ENCODE measurements around the gene SUSD3.

The SUSD3 gene

DNA sequence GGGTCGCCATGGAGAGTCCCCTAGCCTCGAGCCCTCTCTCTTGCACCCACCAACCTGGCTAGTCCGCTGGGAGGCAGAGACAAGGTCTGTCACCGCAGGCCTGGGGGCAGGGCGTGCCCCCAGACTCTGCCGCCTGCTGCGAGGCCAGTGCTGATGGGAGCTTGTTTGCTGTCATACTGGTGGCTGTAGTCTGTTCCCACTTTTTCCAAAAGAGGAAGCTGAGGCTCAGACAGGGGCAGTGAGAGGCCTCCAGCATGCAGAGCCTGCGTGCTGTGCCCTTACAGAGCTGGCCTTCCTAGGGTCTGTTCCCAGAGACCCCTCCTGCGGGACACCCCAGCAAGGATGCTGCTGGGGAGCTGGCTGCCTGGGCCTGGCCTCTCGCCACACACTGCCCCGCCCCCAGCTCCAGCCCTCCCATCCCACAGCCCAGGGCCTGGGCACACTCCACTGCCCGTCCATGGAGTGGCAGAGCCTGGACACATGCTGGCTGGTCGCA lies 21.0 kb upstream of the SUSD3 start:
- no peak for TF ChIP-seq GABPA (IDR thresholded peaks at IDR 0.05; ENCODE audit: low read depth)
- TF ChIP-seq SPI1 (IDR thresholded peaks at IDR 0.05; ENCODE audit: borderline replicate concordance, low read depth), result peak; percentile 75; the same call in 1 of the 2 replicates
- Histone ChIP-seq H3K27ac (replicated peaks) (peak overlapping the region; percentile 87), H3K27me3 (ENCODE audit: insufficient read depth, poor library complexity, severe bottlenecking) (no peaks in the 10 kb centered on the region), H3K4me3 (replicated peaks; ENCODE audit: insufficient read depth, low read length) (no peak overlapping the region)
- peak; percentile 54 to 86 for DNase-seq (ENCODE audit: low read depth in 1 of 2, low spot score in 1 of 2)

- Histone ChIP-seq H3K4me3 (replicated peaks; ENCODE audit: insufficient read depth, low read length) (no peak overlapping the region), H3K27ac (replicated peaks) (peak overlapping the region; percentile 87), H3K27me3 (ENCODE audit: insufficient read depth, poor library complexity, severe bottlenecking) (no peaks in the 10 kb centered on the region)
- TF ChIP-seq, protein P1, sequence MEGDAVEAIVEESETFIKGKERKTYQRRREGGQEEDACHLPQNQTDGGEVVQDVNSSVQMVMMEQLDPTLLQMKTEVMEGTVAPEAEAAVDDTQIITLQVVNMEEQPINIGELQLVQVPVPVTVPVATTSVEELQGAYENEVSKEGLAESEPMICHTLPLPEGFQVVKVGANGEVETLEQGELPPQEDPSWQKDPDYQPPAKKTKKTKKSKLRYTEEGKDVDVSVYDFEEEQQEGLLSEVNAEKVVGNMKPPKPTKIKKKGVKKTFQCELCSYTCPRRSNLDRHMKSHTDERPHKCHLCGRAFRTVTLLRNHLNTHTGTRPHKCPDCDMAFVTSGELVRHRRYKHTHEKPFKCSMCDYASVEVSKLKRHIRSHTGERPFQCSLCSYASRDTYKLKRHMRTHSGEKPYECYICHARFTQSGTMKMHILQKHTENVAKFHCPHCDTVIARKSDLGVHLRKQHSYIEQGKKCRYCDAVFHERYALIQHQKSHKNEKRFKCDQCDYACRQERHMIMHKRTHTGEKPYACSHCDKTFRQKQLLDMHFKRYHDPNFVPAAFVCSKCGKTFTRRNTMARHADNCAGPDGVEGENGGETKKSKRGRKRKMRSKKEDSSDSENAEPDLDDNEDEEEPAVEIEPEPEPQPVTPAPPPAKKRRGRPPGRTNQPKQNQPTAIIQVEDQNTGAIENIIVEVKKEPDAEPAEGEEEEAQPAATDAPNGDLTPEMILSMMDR (IDR thresholded peaks at IDR 0.05; ENCODE audit: insufficient read depth, low read length), result no peak
- no peak for TF ChIP-seq GABPA (IDR thresholded peaks at IDR 0.05; ENCODE audit: low read depth)
- no peak for TF ChIP-seq SPI1 (IDR thresholded peaks at IDR 0.05; ENCODE audit: borderline replicate concordance, low read depth)
- no peak for TF ChIP-seq POLR2AphosphoS5 (IDR thresholded peaks at IDR 0.05; ENCODE audit: low read depth)
- TF ChIP-seq REST (IDR thresholded peaks at IDR 0.05; ENCODE audit: insufficient replicate concordance, low read depth), result no peak
- no peak for DNase-seq (ENCODE audit: low read depth in 1 of 2, low spot score in 1 of 2)
Observed at GRCh38 chr9:93038918-93039317, 19.6 kb upstream of the SUSD3 start.

- H3K4me3 ChIP-seq (replicated peaks; ENCODE audit: insufficient read depth, low read length), result no peak overlapping the region
- no peaks in the 10 kb centered on the region for H3K27me3 ChIP-seq (ENCODE audit: insufficient read depth, poor library complexity, severe bottlenecking)
- peak overlapping the region; percentile 87 for H3K27ac ChIP-seq (replicated peaks)
- TF ChIP-seq REST (IDR thresholded peaks at IDR 0.05; ENCODE audit: insufficient replicate concordance, low read depth) (no peak), POLR2AphosphoS5 (IDR thresholded peaks at IDR 0.05; ENCODE audit: low read depth) (no peak), GABPA (IDR thresholded peaks at IDR 0.05; ENCODE audit: low read depth) (no peak), SPI1 (IDR thresholded peaks at IDR 0.05; ENCODE audit: borderline replicate concordance, low read depth) (no peak)
- TF ChIP-seq, protein P1 (IDR thresholded peaks at IDR 0.05; ENCODE audit: insufficient read depth, low read length), result no peak
- DNase-seq (ENCODE audit: low read depth in 1 of 2, low spot score in 1 of 2), result no peak
Observed at GRCh38 chr9:93039456-93039855, 19.0 kb upstream of the SUSD3 start.

DNA sequence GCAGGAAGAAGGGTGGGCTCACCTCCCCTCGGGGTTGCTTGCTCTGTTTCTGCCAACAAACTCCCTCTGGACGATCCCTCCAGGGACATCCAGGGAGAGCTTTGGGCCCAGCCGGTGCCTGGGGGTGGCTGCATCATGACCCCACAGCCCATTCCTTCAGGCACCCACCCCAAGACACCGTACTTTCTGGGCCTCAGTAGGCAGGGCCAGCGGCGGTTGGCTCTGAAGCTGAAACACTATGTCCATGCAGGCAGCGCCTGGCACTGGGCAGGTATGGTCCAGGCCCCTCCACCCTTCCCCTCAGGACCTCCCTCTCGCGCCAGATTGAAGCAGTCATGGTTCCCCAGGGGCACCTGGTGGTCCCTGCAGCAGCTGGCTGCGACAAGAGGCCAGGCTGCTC lies 18.5 kb upstream of the SUSD3 start:
- TF ChIP-seq, protein P1 (IDR thresholded peaks at IDR 0.05; ENCODE audit: insufficient read depth, low read length), result no peak
- TF ChIP-seq REST (IDR thresholded peaks at IDR 0.05; ENCODE audit: insufficient replicate concordance, low read depth), result no peak
- no peak for TF ChIP-seq POLR2AphosphoS5 (IDR thresholded peaks at IDR 0.05; ENCODE audit: low read depth)
- no peak for TF ChIP-seq SPI1 (IDR thresholded peaks at IDR 0.05; ENCODE audit: borderline replicate concordance, low read depth)
- no peak for TF ChIP-seq GABPA (IDR thresholded peaks at IDR 0.05; ENCODE audit: low read depth)
- DNase-seq (ENCODE audit: low read depth in 1 of 2, low spot score in 1 of 2), result no peak
- no peaks in the 10 kb centered on the region for H3K27me3 ChIP-seq (ENCODE audit: insufficient read depth, poor library complexity, severe bottlenecking)
- no peak overlapping the region for H3K27ac ChIP-seq (replicated peaks)
- H3K4me3 ChIP-seq (replicated peaks; ENCODE audit: insufficient read depth, low read length), result no peak overlapping the region

Data from HL-60 (cell line).